Astrocyte of the cerebellum (primary cell): ENCODE measurements around the gene ABHD17A.

ENCODE experiments used
- DNase-seq: peaks from one replicate; pipeline ENCODE4 v3.0.0-alpha.2; 2011; ENCODE audit warnings: low read depth
- H3K4me3 ChIP-seq: 2 replicates; pipeline ENCODE4 v1.5.1; 2011; ENCODE audit warnings: mild to moderate bottlenecking, low read depth, low read length, moderate library complexity
- CTCF ChIP-seq: IDR thresholded peaks from 2 replicates; pipeline ENCODE4 v1.5.1; 2012; ENCODE audit warnings: low read length, low read depth, moderate library complexity, mild to moderate bottlenecking; ENCODE audit errors: missing control alignments
- in situ Hi-C: cut with HindIII; loops from 2 replicates; pipeline ENCODE4 v1.10.0; 2017; ENCODE audit warnings: low sequenced_read_pairs

Gene ABHD17A

GRCh38 chr19:1906985-1907562 lies 21.8 kb upstream of the ABHD17A start:
- no peak for DNase-seq
- in situ Hi-C loops: no loop called here
- H3K4me3 ChIP-seq: no peak overlapping the region
- TF ChIP-seq CTCF: no peak

GRCh38 chr19:1905863-1906375 lies 20.6 kb upstream of the ABHD17A start:
- in situ Hi-C loops: no loop called here
- no peak for TF ChIP-seq CTCF

GRCh38 chr19:1905110-1905862 lies 20.0 kb upstream of the ABHD17A start, which contains the start of the genes ADAT3 and SCAMP4:
ADAT3 (plus strand) TSS chr19:1905399; CDS start chr19:1912048, 6,649 bp downstream.
SCAMP4 (plus strand) TSS chr19:1905399; CDS start chr19:1915020, 9,621 bp downstream.
- TF ChIP-seq CTCF: no peak
- in situ Hi-C loops: no loop called here
- DNase-seq: peak; percentile 97
- peak within 1 kb of the TSS; percentile 61 for H3K4me3 ChIP-seq

More at GRCh38 chr19:1905863-1906375, 20.6 kb upstream of the ABHD17A start:
- no peak for DNase-seq
- H3K4me3 ChIP-seq: peak overlapping the region; percentile 61

GRCh38 chr19:1904860-1905109 lies 19.5 kb upstream of the ABHD17A start:
- TF ChIP-seq CTCF: no peak
- DNase-seq: no peak
- in situ Hi-C loops: no loop called here
- peak overlapping the region; percentile 10 for H3K4me3 ChIP-seq

GRCh38 chr19:1902923-1903322 lies 17.6 kb upstream of the ABHD17A start:
- no peak overlapping the region for H3K4me3 ChIP-seq
- in situ Hi-C loops: no loop called here
- DNase-seq: no peak
- no peak for TF ChIP-seq CTCF

- TF ChIP-seq CTCF: no peak
- no peak overlapping the region for H3K4me3 ChIP-seq
- in situ Hi-C loops: no loop called here
- no peak for DNase-seq
Observed at GRCh38 chr19:1901940-1902404, 16.7 kb upstream of the ABHD17A start.
